Activated CD4-positive, alpha-beta T cell treated with anti-CD3 and anti-CD28 coated beads for 36 hours (primary cell): ENCODE measurements around the gene NFATC1. TPM values are rescaled to one million over a fixed set of nuclear protein-coding genes. Genes with fewer than 3 reads are reported as not detected.
A peak's percentile ranks its signal among the peaks of the same experiment; 100 is the strongest.

ENCODE experiments used
- ATAC-seq: fragments of 200-7000 bp; cut with Tn5 transposase; one replicate; pipeline ENCODE4 v1.10.0; 2021; ENCODE audit warnings: mild to moderate bottlenecking, moderate library complexity
- CTCF ChIA-PET: fragments of 350-600 bp; sonication (Branson Sonifier 250); formaldehyde crosslinking; loops from one replicate; lab custom pipeline; 2021; ENCODE audit warnings: antibody characterized with exemption; lab: Charles Lee
- POLR2A ChIA-PET: fragments of 350-600 bp; sonication (Branson Sonifier 250); formaldehyde crosslinking; loops from one replicate; lab custom pipeline; 2021; ENCODE audit warnings: antibody characterized with exemption, inconsistent platforms; lab: Charles Lee
- DNase-seq: peaks from one replicate; pipeline ENCODE4 v3.0.0-alpha.2; 2020
- H3K27ac Mint-ChIP-seq: one replicate; pipeline ENCODE4 v1.8.0; 2021; ENCODE audit warnings: mixed read lengths
- H3K27me3 Mint-ChIP-seq: one replicate; pipeline ENCODE4 v1.8.0; 2021; ENCODE audit warnings: mixed read lengths
- H3K36me3 Mint-ChIP-seq: one replicate; pipeline ENCODE4 v1.8.0; 2021; ENCODE audit warnings: low read depth, mixed read lengths
- H3K4me1 Mint-ChIP-seq: one replicate; pipeline ENCODE4 v1.8.0; 2021; ENCODE audit warnings: mixed read lengths
- H3K4me3 Mint-ChIP-seq: one replicate; pipeline ENCODE4 v1.8.0; 2021; ENCODE audit warnings: mild to moderate bottlenecking, moderate library complexity, mixed read lengths
- H3K9me3 Mint-ChIP-seq: one replicate; pipeline ENCODE4 v1.8.0; 2021; ENCODE audit warnings: low read depth, mixed read lengths
- intact Hi-C, 2 experiments: fragments of 100-400 bp; cut with DNase I in 1 of 2; cut with micrococcal nuclease in 1 of 2; formaldehyde crosslinking; loops; one replicate each; pipeline versions ENCODE4 v1.14.2 to v1.15.1; 2022 to 2024; cut with DNase I, micrococcal nuclease
- total RNA-seq, 2 experiments: library from RNA; stranded (reverse); gene quantifications; one replicate each; pipeline ENCODE4 v1.2.3, GENCODE V29; 2021

NFATC1 gene
- total RNA-seq, 2 experiments from 2014 or later = 96.0 to 104 TPM

DNA sequence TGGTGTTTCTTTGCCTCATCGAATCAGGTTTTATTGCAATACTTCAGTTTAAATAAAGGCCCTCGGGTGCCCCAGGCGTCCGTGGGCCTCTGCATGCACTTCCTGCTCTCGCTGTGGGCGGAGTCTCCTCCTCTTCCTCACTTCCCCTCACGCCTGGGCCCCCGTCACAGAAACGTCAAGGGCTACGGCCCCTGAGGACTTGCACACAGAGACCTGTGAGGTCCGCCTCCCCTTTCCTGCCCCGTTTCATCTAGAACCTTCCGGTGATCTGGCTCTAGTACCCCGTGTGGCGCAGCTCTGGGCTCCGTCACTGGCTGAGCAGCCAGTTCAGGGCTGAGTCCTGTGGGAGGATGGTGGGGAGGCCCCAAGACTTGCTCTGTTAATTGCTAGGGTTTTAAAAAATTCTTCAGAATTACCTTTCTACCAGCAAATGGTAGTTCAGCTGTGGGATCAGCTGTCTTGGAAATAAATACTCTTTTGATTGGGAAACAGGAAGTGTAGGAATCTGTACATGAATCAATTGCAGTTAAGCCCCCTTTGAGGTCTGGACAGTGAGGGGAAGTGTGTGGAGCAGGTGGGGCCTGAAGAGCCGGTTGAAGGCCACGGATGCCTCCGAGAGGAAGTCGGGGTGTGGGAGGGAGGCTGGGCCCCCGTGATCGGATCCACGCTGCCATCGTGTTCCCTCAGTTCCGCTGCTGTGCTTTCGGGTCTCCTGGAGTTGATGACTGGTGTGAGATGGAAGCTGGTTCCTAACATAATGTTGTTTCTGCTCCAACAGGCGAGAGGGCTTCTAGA is 10.2 kb downstream of the NFATC1 start:
- ChIA-PET CTCF (interaction anchor here (0.7 to 4.0 kb wide), 8 partner anchors 13 to 125 kb away, joined by 3 to 18 read pairs (median 4); no protein-coding TSS in a partner anchor), POLR2A (interaction anchor here (0.8 to 1.6 kb wide), 5 partner anchors 10 to 118 kb away, joined by 5 to 11 read pairs (median 10); partner anchors contain the start of gene NFATC1)
- DNase-seq (peak; percentile 94), ATAC-seq (peak; percentile 86)
- peak overlapping the region; percentile 83 for H3K4me3 Mint-ChIP-seq
- H3K27ac Mint-ChIP-seq = peak overlapping the region; percentile 96
- peaks cover 65% of the 10 kb centered on the region for H3K4me1 Mint-ChIP-seq
- intact Hi-C loops = loop anchor here (1.0 to 2.0 kb wide), 6 partner anchors 11 to 629 kb away; partner anchors contain the start of genes NFATC1 (in 2 of the 2), CTDP1 (in 1 of the 2) and RBFA (in 1 of the 2)
- no peaks in the 10 kb centered on the region for H3K9me3 Mint-ChIP-seq
- peaks cover 68% of the 10 kb centered on the region for H3K36me3 Mint-ChIP-seq
- no peaks in the 10 kb centered on the region for H3K27me3 Mint-ChIP-seq

DNA sequence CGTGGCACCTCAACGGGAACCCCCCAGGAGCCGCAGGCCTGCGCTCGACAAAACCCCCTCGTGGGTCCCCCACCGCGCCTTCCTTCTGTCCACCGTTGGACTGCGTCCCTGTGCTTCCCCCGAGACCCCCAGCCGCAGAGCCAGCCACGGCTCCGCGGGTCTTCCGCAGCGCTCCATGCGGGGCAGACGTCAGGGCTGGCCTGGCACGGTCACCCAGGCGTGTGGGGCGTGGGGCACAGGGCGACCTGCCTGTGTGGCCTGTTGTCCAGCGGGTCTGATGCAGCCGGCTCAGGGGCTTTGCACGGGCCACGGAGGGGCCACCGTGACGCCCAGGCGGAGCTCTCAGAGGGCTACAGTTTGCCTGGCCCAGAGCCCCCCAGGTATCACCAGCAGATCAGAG is 11.0 kb downstream of the NFATC1 start:
- peak overlapping the region; percentile 83 for H3K4me3 Mint-ChIP-seq
- POLR2A ChIA-PET = interaction anchor here (0.6 to 0.8 kb wide), 2 partner anchors 22 to 117 kb away, joined by 3 to 7 read pairs; no protein-coding TSS in a partner anchor
- ATAC-seq (no peak), DNase-seq (no peak)
- no peaks in the 10 kb centered on the region for H3K27me3 Mint-ChIP-seq
- CTCF ChIA-PET = interaction anchor here (0.6 to 4.0 kb wide), 5 partner anchors 28 to 267 kb away, joined by 3 to 18 read pairs (median 5); no protein-coding TSS in a partner anchor
- H3K9me3 Mint-ChIP-seq = no peaks in the 10 kb centered on the region
- peaks cover 58% of the 10 kb centered on the region for H3K4me1 Mint-ChIP-seq
- intact Hi-C loops = no loop called here
- peak overlapping the region; percentile 96 for H3K27ac Mint-ChIP-seq
- peaks cover 65% of the 10 kb centered on the region for H3K36me3 Mint-ChIP-seq

- Mint-ChIP-seq H3K27me3 (no peaks in the 10 kb centered on the region), H3K9me3 (no peaks in the 10 kb centered on the region), H3K4me1 (peaks cover 47% of the 10 kb centered on the region), H3K27ac (no peak overlapping the region), H3K36me3 (peaks cover 68% of the 10 kb centered on the region), H3K4me3 (no peak overlapping the region)
- intact Hi-C loops = no loop called here
- ATAC-seq (no peak), DNase-seq (no peak)
- ChIA-PET POLR2A (no interaction called here), CTCF (no interaction called here)
These were observed 13.6 kb downstream of the NFATC1 start for GRCh38 chr18:79409313-79409712.

- ATAC-seq = no peak
- H3K36me3 Mint-ChIP-seq = peaks cover 68% of the 10 kb centered on the region
- intact Hi-C loops = no loop called here
- H3K27me3 Mint-ChIP-seq = no peaks in the 10 kb centered on the region
- DNase-seq = no peak
- H3K27ac Mint-ChIP-seq = no peak overlapping the region
- POLR2A ChIA-PET = no interaction called here
- no peak overlapping the region for H3K4me3 Mint-ChIP-seq
- peaks cover 40% of the 10 kb centered on the region for H3K4me1 Mint-ChIP-seq
- CTCF ChIA-PET = no interaction called here
- no peaks in the 10 kb centered on the region for H3K9me3 Mint-ChIP-seq
These were observed 14.5 kb downstream of the NFATC1 start for GRCh38 chr18:79410171-79410641.

DNA sequence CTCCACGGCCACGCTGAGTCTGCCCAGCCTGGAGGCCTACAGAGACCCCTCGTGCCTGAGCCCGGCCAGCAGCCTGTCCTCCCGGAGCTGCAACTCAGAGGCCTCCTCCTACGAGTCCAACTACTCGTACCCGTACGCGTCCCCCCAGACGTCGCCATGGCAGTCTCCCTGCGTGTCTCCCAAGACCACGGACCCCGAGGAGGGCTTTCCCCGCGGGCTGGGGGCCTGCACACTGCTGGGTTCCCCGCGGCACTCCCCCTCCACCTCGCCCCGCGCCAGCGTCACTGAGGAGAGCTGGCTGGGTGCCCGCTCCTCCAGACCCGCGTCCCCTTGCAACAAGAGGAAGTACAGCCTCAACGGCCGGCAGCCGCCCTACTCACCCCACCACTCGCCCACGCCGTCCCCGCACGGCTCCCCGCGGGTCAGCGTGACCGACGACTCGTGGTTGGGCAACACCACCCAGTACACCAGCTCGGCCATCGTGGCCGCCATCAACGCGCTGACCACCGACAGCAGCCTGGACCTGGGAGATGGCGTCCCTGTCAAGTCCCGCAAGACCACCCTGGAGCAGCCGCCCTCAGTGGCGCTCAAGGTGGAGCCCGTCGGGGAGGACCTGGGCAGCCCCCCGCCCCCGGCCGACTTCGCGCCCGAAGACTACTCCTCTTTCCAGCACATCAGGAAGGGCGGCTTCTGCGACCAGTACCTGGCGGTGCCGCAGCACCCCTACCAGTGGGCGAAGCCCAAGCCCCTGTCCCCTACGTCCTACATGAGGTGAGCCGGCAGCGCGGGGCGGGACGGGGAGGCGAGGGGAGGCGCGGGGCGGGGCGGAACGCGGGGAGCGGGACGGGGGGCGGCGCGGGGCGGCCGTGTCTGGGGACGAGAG is 15.2 kb downstream of the NFATC1 start:
- CTCF ChIA-PET = interaction anchor here (0.6 kb wide), 1 partner anchor 31 kb away, joined by 3 read pairs; no protein-coding TSS in a partner anchor
- intact Hi-C loops = no loop called here
- POLR2A ChIA-PET = no interaction called here

GRCh38 chr18:79411614-79412526 is 16.1 kb downstream of the NFATC1 start:
- DNase-seq = peak; percentile 2
- POLR2A ChIA-PET = no interaction called here
- H3K4me1 Mint-ChIP-seq = peaks cover 26% of the 10 kb centered on the region
- H3K9me3 Mint-ChIP-seq = no peaks in the 10 kb centered on the region
- peaks cover 56% of the 10 kb centered on the region for H3K36me3 Mint-ChIP-seq
- ATAC-seq = no peak
- H3K27me3 Mint-ChIP-seq = no peaks in the 10 kb centered on the region
- CTCF ChIA-PET = interaction anchor here (0.6 kb wide), 2 partner anchors 32 to 33 kb away, joined by 3 read pairs; no protein-coding TSS in a partner anchor
- intact Hi-C loops = no loop called here
- H3K27ac Mint-ChIP-seq = no peak overlapping the region
- no peak overlapping the region for H3K4me3 Mint-ChIP-seq

More for the DNA sequence above, 15.2 kb downstream of the NFATC1 start:
- no peak overlapping the region for H3K4me3 Mint-ChIP-seq
- H3K27me3 Mint-ChIP-seq = no peaks in the 10 kb centered on the region
- peaks cover 63% of the 10 kb centered on the region for H3K36me3 Mint-ChIP-seq
- H3K27ac Mint-ChIP-seq = no peak overlapping the region
- ATAC-seq (no peak), DNase-seq (peak; percentile 5)
- H3K4me1 Mint-ChIP-seq = peaks cover 33% of the 10 kb centered on the region
- H3K9me3 Mint-ChIP-seq = no peaks in the 10 kb centered on the region

DNA sequence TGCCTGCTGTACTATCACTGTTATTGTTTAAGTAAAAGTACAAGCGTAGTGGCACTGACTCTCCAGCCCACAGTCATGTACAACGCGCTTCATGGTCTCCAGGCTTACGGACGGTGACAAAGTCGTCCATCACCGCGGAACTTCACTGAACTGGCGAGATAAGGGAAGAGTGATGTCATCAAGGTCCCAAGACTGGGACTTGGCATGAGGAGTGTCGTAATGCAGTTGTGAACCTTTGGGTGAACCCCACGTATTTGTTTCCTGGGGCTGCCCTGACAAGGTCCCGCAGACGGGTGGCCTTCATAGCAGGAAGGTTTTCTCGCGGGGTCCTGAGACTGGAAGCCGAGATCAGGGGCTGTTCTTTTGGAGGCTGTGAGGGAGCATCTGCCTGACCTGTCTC is 17.3 kb downstream of the NFATC1 start:
- Mint-ChIP-seq H3K27ac (peak overlapping the region; percentile 25), H3K27me3 (no peaks in the 10 kb centered on the region), H3K36me3 (peaks cover 46% of the 10 kb centered on the region), H3K4me3 (no peak overlapping the region), H3K4me1 (peaks cover 15% of the 10 kb centered on the region), H3K9me3 (no peaks in the 10 kb centered on the region)
- ATAC-seq = no peak
- intact Hi-C loops = no loop called here
- peak; percentile 2 for DNase-seq
- POLR2A ChIA-PET = no interaction called here
- CTCF ChIA-PET = interaction anchor here (1.3 kb wide), 1 partner anchor 9 kb away, joined by 4 read pairs; no protein-coding TSS in a partner anchor

- Mint-ChIP-seq H3K27me3 (no peaks in the 10 kb centered on the region), H3K4me1 (peaks cover 15% of the 10 kb centered on the region), H3K4me3 (no peak overlapping the region), H3K36me3 (peaks cover 46% of the 10 kb centered on the region), H3K9me3 (no peaks in the 10 kb centered on the region), H3K27ac (peak overlapping the region; percentile 47)
- DNase-seq (no peak), ATAC-seq (no peak)
- POLR2A ChIA-PET = no interaction called here
- CTCF ChIA-PET = interaction anchor here (0.7 to 1.4 kb wide), 4 partner anchors 10 to 32 kb away, joined by 3 to 5 read pairs (median 4); no protein-coding TSS in a partner anchor
- intact Hi-C loops = no loop called here
These were observed 17.7 kb downstream of the NFATC1 start for GRCh38 chr18:79413426-79413825.

GRCh38 chr18:79413901-79414300 is 18.2 kb downstream of the NFATC1 start:
- no peak for DNase-seq
- ATAC-seq = no peak
- Mint-ChIP-seq H3K4me1 (peaks cover 15% of the 10 kb centered on the region), H3K27ac (peak overlapping the region; percentile 47), H3K36me3 (peaks cover 49% of the 10 kb centered on the region), H3K9me3 (no peaks in the 10 kb centered on the region), H3K27me3 (no peaks in the 10 kb centered on the region), H3K4me3 (no peak overlapping the region)
- intact Hi-C loops = no loop called here
- CTCF ChIA-PET = interaction anchor here (0.7 to 1.4 kb wide), 4 partner anchors 10 to 32 kb away, joined by 3 to 5 read pairs (median 4); no protein-coding TSS in a partner anchor
- POLR2A ChIA-PET = no interaction called here

- peaks cover 25% of the 10 kb centered on the region for H3K4me1 Mint-ChIP-seq
- H3K27ac Mint-ChIP-seq = no peak overlapping the region
- no peaks in the 10 kb centered on the region for H3K27me3 Mint-ChIP-seq
- ATAC-seq = no peak
- no peak for DNase-seq
- intact Hi-C loops = no loop called here
- peaks cover 55% of the 10 kb centered on the region for H3K36me3 Mint-ChIP-seq
- no peaks in the 10 kb centered on the region for H3K9me3 Mint-ChIP-seq
- CTCF ChIA-PET = no interaction called here
- POLR2A ChIA-PET = no interaction called here
- H3K4me3 Mint-ChIP-seq = no peak overlapping the region
These were observed 20.4 kb downstream of the NFATC1 start for GRCh38 chr18:79416022-79416676.
